ENCODE measurements around the gene CHMP2A. TPM values are rescaled to one million over a fixed set of nuclear protein-coding genes. Genes with fewer than 3 reads are reported as not detected.

CHMP2A gene
- total and polyA plus RNA-seq, 2 experiments from 2014 or later = 88.6 to 186 TPM

DNA sequence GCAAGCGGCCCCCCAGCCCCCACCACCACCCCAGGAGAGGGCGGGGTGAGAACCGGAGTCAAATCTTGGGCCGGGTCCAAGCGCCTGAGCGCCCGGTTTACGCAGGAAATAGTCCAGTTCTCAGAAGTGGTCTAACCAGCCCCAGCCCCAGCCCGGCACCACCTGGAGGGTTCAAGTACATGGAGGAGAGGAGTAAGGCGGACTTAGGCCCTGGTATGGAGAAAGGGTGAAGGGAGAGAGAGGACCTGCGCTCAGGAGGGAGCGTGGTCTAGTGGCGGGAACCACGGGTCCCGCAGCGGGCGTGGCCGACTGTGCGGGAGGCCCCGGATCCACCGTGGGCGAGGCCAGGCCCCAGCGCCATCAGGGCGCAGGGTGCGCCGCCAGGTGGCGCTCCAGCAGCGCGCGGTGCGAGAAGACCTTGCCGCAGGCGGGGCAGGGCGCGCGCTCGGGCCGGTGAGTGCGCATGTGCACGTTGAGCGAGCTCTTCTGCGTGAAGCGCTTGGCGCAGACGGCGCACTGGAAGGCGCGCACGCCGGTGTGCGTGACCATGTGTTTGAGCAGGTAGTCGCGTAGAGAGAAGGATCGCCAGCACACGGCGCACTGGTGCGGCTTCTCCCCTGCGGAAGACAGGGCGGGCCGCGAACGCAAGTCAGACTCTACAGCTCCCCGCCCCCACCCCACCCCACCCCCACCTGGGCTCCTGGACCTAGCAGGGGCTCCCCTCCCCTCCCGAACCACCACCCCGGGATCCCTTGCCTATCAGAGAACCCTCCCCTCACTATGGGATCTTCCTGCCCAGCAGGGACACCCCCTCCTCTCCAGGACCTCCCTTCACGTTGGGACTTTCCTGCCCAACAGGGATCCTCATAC, 41.0 kb downstream of the CHMP2A start:
- H3K36me3 ChIP-seq (ENCODE audit: low read depth) = peaks cover 5% of the 10 kb centered on the region; the same call in 1 of the 2 replicates
- H3K4me1 ChIP-seq (ENCODE audit: insufficient read depth) = peaks cover 7% of the 10 kb centered on the region
- no peaks in the 10 kb centered on the region for H3K27me3 ChIP-seq (replicated peaks; ENCODE audit: insufficient read depth)
- TF ChIP-seq EZH2 (IDR thresholded peaks at IDR 0.05; ENCODE audit: insufficient read depth, poor library complexity, severe bottlenecking) (no peak), EZH2phosphoT487 (IDR thresholded peaks at IDR 0.05; ENCODE audit: insufficient read depth, low read depth) (no peak)
- peaks cover 10% of the 10 kb centered on the region; the same call in 1 of the 2 replicates for H3F3A ChIP-seq (ENCODE audit: insufficient read depth)
- no peak overlapping the region for H2AFZ ChIP-seq
- H3K27ac ChIP-seq = no peak overlapping the region
- no peak overlapping the region; the same call in 1 of the 2 replicates for H3K4me3 ChIP-seq
- H3K9me3 ChIP-seq (ENCODE audit: low read depth) = no peaks in the 10 kb centered on the region
- no peak overlapping the region for H3K4me2 ChIP-seq (ENCODE audit: unreplicated experiment)
- DNase-seq = peak; percentile 85
- no peaks in the 10 kb centered on the region for H4K20me1 ChIP-seq (ENCODE audit: insufficient read depth)
- H3K79me2 ChIP-seq (ENCODE audit: insufficient read depth) = peaks cover 45% of the 10 kb centered on the region
- in situ Hi-C loops (cut with MboI) = no loop called here
- H3K9me2 ChIP-seq (ENCODE audit: insufficient read depth) = no peaks in the 10 kb centered on the region
- H3K9ac ChIP-seq = peak overlapping the region; percentile 38
- 35 to 41% methylated on average over 56 to 66 of the region's 66 CpGs for WGBS, 2 experiments (ENCODE audit: low coverage in 1 of 2, low lambda C conversion rate in 2 of 2, missing lambda C conversion rate in 2 of 2)

DNA sequence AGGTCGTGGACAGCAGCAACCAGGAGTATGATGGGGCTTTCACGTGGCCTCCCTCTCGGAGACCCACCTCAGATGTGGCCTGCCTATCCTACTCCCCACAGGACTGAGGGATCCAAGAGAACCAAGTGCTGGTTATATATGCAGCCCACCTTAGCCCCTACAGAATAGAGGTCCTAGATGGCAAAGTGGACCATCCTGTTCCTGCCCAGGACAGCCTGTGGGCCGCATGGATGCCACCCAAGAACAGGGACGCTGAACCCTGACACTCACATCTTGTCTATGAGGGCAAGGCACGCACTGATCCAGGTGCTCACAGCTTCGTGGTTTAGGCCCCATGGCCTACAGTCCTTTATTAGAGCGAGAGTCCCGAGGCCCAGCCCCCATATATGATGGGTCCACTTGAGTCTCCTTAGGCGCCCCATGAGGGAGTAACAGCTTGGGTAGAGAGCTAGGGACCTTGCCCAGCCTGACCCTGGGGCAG, 41.7 kb downstream of the CHMP2A start:
- Histone ChIP-seq H3K9me2 (ENCODE audit: insufficient read depth) (no peaks in the 10 kb centered on the region), H4K20me1 (ENCODE audit: insufficient read depth) (no peaks in the 10 kb centered on the region), H3K27me3 (replicated peaks; ENCODE audit: insufficient read depth) (no peaks in the 10 kb centered on the region), H3K79me2 (ENCODE audit: insufficient read depth) (peaks cover 39% of the 10 kb centered on the region), H3K4me3 (no peak overlapping the region), H3K4me2 (ENCODE audit: unreplicated experiment) (no peak overlapping the region), H3K36me3 (ENCODE audit: low read depth) (peaks cover 5% of the 10 kb centered on the region; the same call in 1 of the 2 replicates), H2AFZ (no peak overlapping the region), H3K4me1 (ENCODE audit: insufficient read depth) (peaks cover 4% of the 10 kb centered on the region), H3K27ac (no peak overlapping the region), H3K9me3 (ENCODE audit: low read depth) (no peaks in the 10 kb centered on the region), H3K9ac (peak overlapping the region; percentile 32; the same call in 1 of the 2 replicates), H3F3A (ENCODE audit: insufficient read depth) (0 out of 2 replicates have a peak, but pooled peaks cover 3% of the 10 kb centered on the region)
- no peak for DNase-seq
- TF ChIP-seq EZH2 (IDR thresholded peaks at IDR 0.05; ENCODE audit: insufficient read depth, poor library complexity, severe bottlenecking) (no peak), EZH2phosphoT487 (IDR thresholded peaks at IDR 0.05; ENCODE audit: insufficient read depth, low read depth) (no peak)
- in situ Hi-C loops (cut with MboI) = no loop called here
- 77 to 81% methylated on average over 10 of the region's 10 CpGs for WGBS, 2 experiments (ENCODE audit: low coverage in 1 of 2, low lambda C conversion rate in 2 of 2, missing lambda C conversion rate in 2 of 2)

DNA sequence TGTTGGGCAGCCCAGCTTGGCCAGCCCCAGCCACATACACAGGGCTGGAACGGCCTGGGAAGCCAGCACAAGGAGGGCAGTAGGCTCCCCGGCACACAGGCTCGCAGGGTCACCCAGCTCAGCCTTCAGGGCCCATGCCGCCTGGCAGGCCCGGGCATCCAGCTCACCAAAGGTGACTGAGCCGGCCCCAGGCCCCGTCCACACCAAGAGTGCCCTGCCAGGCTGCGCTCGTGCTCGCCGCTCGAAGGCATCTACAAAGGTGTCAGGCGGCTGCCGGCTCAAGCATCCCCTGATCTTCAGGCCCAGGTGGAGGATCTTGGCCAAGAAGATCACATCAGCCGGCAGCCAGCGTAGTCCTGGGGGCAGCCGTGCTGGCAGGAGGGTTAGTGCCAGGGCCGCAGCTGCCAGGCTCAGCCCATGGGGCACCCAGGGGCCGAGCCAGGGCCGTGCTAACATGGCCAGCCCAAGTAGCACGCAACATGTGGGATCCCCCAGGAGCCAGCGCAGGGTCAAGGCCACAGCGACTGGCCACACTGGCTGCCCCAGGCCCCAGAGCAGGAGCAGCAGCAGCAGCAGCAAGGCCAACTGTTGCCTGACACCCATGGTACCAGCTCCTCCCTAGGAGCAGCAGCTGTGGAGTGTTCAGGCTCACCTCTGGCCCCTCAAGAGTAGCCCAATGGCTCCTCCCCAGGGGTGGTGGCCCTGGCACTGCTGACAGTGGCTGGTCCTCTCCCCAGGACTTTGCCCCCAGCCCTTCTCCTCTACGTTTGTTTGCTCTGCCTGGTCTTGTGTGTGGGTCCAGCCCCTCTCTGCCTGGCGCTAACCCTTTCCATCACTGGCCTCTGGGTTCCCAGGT, 43.3 kb downstream of the CHMP2A start, which contains the start of gene SLC27A5:
TSS of gene SLC27A5 (minus strand) at position 640 of the 856 bp plus-strand sequence. CDS start at position 603, 37 bp downstream.
- in situ Hi-C loops (cut with MboI) = no loop called here
- no peaks in the 10 kb centered on the region for H3K9me3 ChIP-seq (ENCODE audit: low read depth)
- no peak for TF ChIP-seq EZH2phosphoT487 (IDR thresholded peaks at IDR 0.05; ENCODE audit: insufficient read depth, low read depth)
- no peak for TF ChIP-seq EZH2 (IDR thresholded peaks at IDR 0.05; ENCODE audit: insufficient read depth, poor library complexity, severe bottlenecking)

More for the DNA sequence above, 43.3 kb downstream of the CHMP2A start, which contains the start of gene SLC27A5:
- peaks cover 23% of the 10 kb centered on the region for H3K79me2 ChIP-seq (ENCODE audit: insufficient read depth)
- no peak within 1 kb of the TSS for H3K4me2 ChIP-seq (ENCODE audit: unreplicated experiment)
- H3F3A ChIP-seq (ENCODE audit: insufficient read depth) = no peaks in the 10 kb centered on the region
- no peak within 1 kb of the TSS for H2AFZ ChIP-seq
- WGBS, 2 experiments (ENCODE audit: low coverage in 1 of 2, low lambda C conversion rate in 2 of 2, missing lambda C conversion rate in 2 of 2) = 76 to 85% methylated on average over 24 of the region's 25 CpGs
- no peaks in the 10 kb centered on the region for H4K20me1 ChIP-seq (ENCODE audit: insufficient read depth)
- no peak within 1 kb of the TSS for H3K9ac ChIP-seq
- H3K36me3 ChIP-seq (ENCODE audit: low read depth) = peaks cover 5% of the 10 kb centered on the region; the same call in 1 of the 2 replicates
- H3K4me1 ChIP-seq (ENCODE audit: insufficient read depth) = no peaks in the 10 kb centered on the region
- no peak within 1 kb of the TSS for H3K27ac ChIP-seq
- no peaks in the 10 kb centered on the region for H3K9me2 ChIP-seq (ENCODE audit: insufficient read depth)
- no peaks in the 10 kb centered on the region for H3K27me3 ChIP-seq (replicated peaks; ENCODE audit: insufficient read depth)
- DNase-seq = no peak
- no peak within 1 kb of the TSS for H3K4me3 ChIP-seq

Measured in GM23248 (cell line).